Lower leg skin (tissue), 3 donors: ENCODE results near the gene TVP23A.
"Not testable (repeated sequence)": the region's sequence is repeated elsewhere in the genome, so short reads cannot be mapped to it uniquely, and the experiment has no call there.

ENCODE experiments used
- POLR2A ChIP-seq, 2 donors: fragments of 450-650 bp; IDR thresholded peaks; one replicate each; pipeline ENCODE4 v1.6.1; 2016 to 2017; ENCODE audit warnings: antibody characterized with exemption in 2 of 2, mild to moderate bottlenecking in 1 of 2, moderate library complexity in 1 of 2
- TF ChIP-seq, protein P1 (sequence below), 3 donors: fragments of 450-650 bp; IDR thresholded peaks; one replicate each; pipeline ENCODE4 v1.5.1; 2016; ENCODE audit warnings: antibody characterized with exemption in 3 of 3, mild to moderate bottlenecking in 3 of 3, moderate library complexity in 2 of 3

DNA sequence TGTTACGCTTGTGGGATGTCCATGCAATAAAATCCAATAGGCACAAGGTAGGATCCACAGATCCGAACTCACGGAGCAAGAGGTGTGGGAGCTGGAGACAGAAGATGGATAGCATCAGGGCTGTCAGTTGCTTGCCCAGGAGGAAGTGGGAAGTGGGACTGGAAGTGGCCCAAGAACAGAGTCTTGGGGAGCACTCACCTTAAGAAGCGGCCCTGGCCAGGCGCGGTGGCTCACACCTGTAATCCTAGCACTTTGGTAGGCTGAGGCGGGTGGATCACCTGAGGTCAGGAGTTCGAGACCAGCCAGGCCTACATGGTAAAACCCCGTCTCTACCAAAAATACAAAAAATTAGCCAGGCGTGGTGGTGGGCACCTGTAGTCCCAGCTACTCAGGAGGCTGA, 77.3 kb downstream of the TVP23A start:
- TF ChIP-seq, protein P1, sequence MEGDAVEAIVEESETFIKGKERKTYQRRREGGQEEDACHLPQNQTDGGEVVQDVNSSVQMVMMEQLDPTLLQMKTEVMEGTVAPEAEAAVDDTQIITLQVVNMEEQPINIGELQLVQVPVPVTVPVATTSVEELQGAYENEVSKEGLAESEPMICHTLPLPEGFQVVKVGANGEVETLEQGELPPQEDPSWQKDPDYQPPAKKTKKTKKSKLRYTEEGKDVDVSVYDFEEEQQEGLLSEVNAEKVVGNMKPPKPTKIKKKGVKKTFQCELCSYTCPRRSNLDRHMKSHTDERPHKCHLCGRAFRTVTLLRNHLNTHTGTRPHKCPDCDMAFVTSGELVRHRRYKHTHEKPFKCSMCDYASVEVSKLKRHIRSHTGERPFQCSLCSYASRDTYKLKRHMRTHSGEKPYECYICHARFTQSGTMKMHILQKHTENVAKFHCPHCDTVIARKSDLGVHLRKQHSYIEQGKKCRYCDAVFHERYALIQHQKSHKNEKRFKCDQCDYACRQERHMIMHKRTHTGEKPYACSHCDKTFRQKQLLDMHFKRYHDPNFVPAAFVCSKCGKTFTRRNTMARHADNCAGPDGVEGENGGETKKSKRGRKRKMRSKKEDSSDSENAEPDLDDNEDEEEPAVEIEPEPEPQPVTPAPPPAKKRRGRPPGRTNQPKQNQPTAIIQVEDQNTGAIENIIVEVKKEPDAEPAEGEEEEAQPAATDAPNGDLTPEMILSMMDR (IDR thresholded peaks at IDR 0.05): not testable (repeated sequence)
- TF ChIP-seq POLR2A (IDR thresholded peaks at IDR 0.05): not testable (repeated sequence)
